Small intestine (tissue), 7 donors: ENCODE data around the gene LDAH. TPM values are rescaled to one million over a fixed set of nuclear protein-coding genes. Genes with fewer than 3 reads are reported as not detected.

ENCODE experiments used
- DNase-seq, 2 donors: peaks; one replicate each; pipeline versions ENCODE4 v3.0.0 to v3.0.0-alpha.2; 2013
- FAIRE-seq: peaks from 2 replicates; lab custom pipeline; 2012; peaks lifted over from hg19 to GRCh38; lab: Jason Lieb, UNC
- H3K27ac ChIP-seq, 3 donors: one replicate each; pipeline ENCODE4 v1.5.1; 2013; ENCODE audit warnings: low read length in 2 of 3, mild to moderate bottlenecking in 2 of 3, control low read depth in 1 of 3, inconsistent platforms in 1 of 3, low read depth in 1 of 3, moderate library complexity in 1 of 3
- H3K27me3 ChIP-seq, 3 donors: one replicate each; pipeline ENCODE4 v1.6.1; 2013; ENCODE audit warnings: low read length in 3 of 3, inconsistent platforms in 1 of 3; ENCODE audit not compliant: control insufficient read depth in 3 of 3, insufficient read depth in 3 of 3
- H3K36me3 ChIP-seq, 3 donors: one replicate each; pipeline ENCODE4 v1.6.1; 2013; ENCODE audit warnings: low read length in 3 of 3, inconsistent platforms in 1 of 3, low read depth in 1 of 3, mild to moderate bottlenecking in 1 of 3, moderate library complexity in 1 of 3; ENCODE audit not compliant: control insufficient read depth in 3 of 3, insufficient read depth in 2 of 3
- H3K4me1 ChIP-seq, 3 donors: one replicate each; pipeline ENCODE4 v1.6.1; 2013; ENCODE audit warnings: low read length in 2 of 3, inconsistent platforms in 1 of 3, low read depth in 1 of 3, mild to moderate bottlenecking in 1 of 3, moderate library complexity in 1 of 3; ENCODE audit not compliant: control insufficient read depth in 3 of 3, insufficient read depth in 2 of 3
- H3K4me3 ChIP-seq, 3 donors: one replicate each; pipeline ENCODE4 v1.5.1; 2013; ENCODE audit warnings: low read length in 3 of 3, control low read depth in 1 of 3, inconsistent platforms in 1 of 3, low read depth in 1 of 3, mild to moderate bottlenecking in 1 of 3, moderate library complexity in 1 of 3
- H3K9me3 ChIP-seq, 2 donors: one replicate each; pipeline ENCODE4 v1.6.1; 2013; ENCODE audit warnings: low read depth in 1 of 2, low read length in 1 of 2; ENCODE audit not compliant: control insufficient read depth in 2 of 2, insufficient read depth in 1 of 2
- WGBS, 3 donors: extraction: QIAGEN DNeasy Blood & Tissue Kit; methylation state at CpG; one replicate each; pipeline ENCODE4 v1.1.7; 2013; 5-methylcytosine and 5-hydroxymethylcytosine counted together
- polyA plus RNA-seq, 4 donors: library from polyadenylated mRNA; stranded (reverse) in 3 of 4; unstranded in 1 of 4; fragments of 200-250 nt in 3 of 4; fragments of 120-200 nt in 1 of 4; gene quantifications; one replicate each; pipeline versions ENCODE4 v1.2.1 to v1.2.3, GENCODE V29; 2013
- donor health status: healthy with polysubstance abuse.
- donor health status: control.
- donor health status: control.
- donor health status: Bipolar disorder and iron deficiency.
- donor health status: healthy.

The LDAH gene
- polyA plus RNA-seq, 4 donors, result 4.3 to 32.1 (median 10.4) TPM

DNA sequence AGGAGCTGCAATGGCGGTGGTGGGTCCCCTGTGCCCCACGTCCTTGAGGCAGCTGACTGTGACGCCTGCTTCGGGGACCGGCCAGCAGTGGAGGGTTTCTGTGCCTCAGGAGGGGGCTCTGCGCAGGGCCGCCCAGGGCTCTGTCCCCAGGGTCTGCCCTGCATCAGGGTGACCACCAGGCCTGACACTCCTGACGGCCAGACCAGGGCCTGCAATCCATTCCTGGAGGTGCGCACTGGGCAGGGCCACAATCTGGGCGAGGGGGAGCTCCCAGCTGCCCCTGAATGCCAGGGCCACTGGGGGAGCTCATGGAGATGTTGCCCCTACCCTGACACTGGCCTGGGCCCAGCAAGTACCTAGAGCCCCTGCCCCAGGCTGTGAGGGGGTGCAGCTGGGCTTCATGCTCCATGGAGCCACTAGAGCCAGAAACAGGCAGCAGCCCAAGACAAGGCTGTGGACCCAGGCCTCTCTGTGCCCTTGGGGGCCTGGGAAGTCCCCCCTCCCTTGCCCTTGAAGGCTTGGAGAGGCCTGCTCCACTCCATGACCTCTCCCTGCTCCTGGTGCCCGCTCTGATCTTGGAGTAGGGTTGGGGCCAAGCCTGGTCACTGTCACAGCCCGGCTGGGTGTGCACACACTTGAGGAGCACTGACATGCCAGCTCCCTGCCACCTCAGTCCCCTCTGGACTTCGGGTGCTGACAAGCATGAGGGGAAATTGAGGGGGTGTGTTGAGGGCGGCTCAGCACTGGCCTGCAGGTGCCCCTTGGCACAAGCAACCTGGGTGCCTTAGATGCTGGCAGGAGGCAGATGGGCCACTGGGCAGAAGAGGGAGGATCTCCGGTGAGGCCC is 55.9 kb downstream of the LDAH start:
- Histone ChIP-seq H3K27ac (no peak overlapping the region), H3K36me3 (peaks cover 0 to 27% (median 0%) of the 10 kb centered on the region in 3 donors), H3K4me1 (no peaks in the 10 kb centered on the region), H3K9me3 (no peaks in the 10 kb centered on the region), H3K27me3 (no peaks in the 10 kb centered on the region), H3K4me3 (no peak overlapping the region)
- 96 to 99% (median 98%) methylated on average over 15 of the region's 15 CpGs for WGBS, 3 donors
- DNase-seq (no peak), FAIRE-seq (no peak)

DNA sequence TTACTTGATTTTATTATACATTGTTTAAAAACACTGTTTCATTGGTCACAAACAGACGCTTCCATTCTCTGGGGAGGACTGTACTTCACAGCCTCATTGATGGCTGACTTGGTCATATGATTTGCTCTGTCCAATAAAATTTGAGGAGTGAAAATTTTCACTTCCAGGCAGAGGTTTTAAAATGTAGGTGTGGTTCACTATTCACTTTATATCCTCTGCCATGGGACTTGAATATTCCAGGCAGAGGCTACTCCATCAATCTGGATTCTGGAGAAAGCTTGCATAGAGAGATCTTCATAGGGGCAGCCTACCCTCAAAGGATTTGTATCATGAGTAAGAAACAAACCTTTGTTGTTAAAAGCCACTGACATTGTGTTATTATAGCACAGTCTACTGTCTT is 56.7 kb downstream of the LDAH start:
- no peaks in the 10 kb centered on the region for H3K9me3 ChIP-seq
- H3K4me3 ChIP-seq, result no peak overlapping the region
- H3K27me3 ChIP-seq, result no peaks in the 10 kb centered on the region
- FAIRE-seq (no peak), DNase-seq (no peak)
- no peaks in the 10 kb centered on the region for H3K4me1 ChIP-seq
- H3K36me3 ChIP-seq, result peaks cover 0 to 27% (median 0%) of the 10 kb centered on the region in 3 donors
- no peak overlapping the region for H3K27ac ChIP-seq
- 93 to 98% (median 95%) methylated on average over 1 of the region's 1 CpG for WGBS, 3 donors

DNA sequence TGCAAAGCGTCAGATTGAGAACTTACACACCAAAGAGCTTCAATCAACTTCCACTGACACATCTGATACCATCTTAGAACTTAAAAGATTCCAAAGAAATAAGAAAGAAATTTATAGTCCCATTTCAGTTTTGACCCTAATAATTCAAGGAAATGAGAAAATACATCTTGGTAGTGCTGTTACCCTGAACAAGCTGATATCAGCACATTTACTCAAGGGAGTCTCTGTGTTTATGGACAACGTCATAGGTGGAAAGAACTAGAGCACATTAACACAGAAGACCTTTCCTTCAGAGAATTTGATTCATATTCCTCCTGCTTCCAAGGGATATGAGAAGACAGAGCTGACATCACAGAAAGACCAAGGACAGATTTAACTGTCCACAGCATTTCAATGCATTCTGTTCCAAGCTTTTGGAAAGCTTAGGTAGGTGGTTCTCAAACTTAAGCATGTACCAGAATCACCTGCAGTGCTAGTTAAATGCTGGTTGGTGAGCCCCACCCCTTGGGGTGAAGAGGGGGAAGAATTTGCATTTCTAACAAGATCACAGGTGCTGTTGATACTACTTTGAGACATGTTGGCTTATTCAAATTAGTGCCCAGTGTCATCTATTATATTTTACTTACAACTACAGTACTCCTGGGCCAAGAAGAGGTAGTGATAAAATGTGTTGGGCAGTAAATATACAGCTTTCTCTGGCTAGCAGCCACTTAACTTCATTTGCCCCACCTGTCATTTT is 59.8 kb downstream of the LDAH start:
- Histone ChIP-seq H3K27me3 (no peaks in the 10 kb centered on the region), H3K4me3 (no peak overlapping the region), H3K4me1 (no peaks in the 10 kb centered on the region), H3K36me3 (peaks cover 0 to 24% (median 0%) of the 10 kb centered on the region in 3 donors), H3K27ac (no peak overlapping the region), H3K9me3 (peaks cover 0 to 8% of the 10 kb centered on the region in 2 donors)
- WGBS, 3 donors, result 94 to 98% (median 96%) methylated on average over 2 of the region's 2 CpGs
- DNase-seq (no peak), FAIRE-seq (no peak)

DNA sequence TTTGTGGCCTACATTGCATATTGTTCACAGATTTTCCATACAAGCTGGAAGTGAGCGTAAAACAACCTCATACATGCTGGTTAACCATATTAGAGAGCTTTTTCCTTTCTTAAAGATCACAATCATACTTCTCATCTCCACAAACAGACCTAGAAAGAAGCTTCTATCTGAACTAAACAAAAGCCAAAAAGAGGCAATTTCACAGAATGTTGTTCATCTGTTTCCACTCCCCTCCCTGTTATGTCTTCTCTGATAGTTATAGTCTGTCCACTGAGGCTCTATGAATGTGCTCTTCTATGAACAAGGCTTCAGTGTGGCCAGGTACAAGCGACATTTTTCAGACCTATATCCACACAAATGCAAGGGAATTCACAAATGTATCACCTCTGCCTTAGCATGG is 63.4 kb downstream of the LDAH start:
- no peaks in the 10 kb centered on the region for H3K27me3 ChIP-seq
- H3K36me3 ChIP-seq, result peaks cover 0 to 9% (median 0%) of the 10 kb centered on the region in 3 donors
- 93 to 98% (median 96%) methylated on average over 2 of the region's 2 CpGs for WGBS, 3 donors
- H3K4me1 ChIP-seq, result no peaks in the 10 kb centered on the region
- H3K27ac ChIP-seq, result no peak overlapping the region
- FAIRE-seq (no peak), DNase-seq (no peak)
- H3K4me3 ChIP-seq, result no peak overlapping the region
- H3K9me3 ChIP-seq, result peaks cover 0 to 10% of the 10 kb centered on the region in 2 donors

DNA sequence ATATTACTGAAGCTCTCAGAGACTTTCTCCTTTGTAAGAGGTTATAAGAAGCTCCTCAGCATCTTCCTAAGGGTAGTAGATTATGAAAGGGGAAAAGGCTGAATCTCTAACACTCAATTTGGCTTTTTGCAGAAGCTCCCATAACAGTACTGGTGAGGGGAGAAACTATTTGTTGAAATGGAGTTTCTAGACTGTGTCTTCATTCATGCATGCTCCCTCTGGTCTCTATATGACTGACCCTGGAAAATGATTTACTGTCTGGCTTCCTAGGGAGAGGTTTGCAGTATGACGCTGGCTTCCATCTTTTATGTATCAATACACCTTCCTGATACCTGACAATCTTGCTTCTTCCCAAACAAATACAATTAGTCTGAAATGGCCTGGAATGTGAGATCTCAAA is 63.9 kb downstream of the LDAH start:
- Histone ChIP-seq H3K36me3 (peaks cover 0 to 9% (median 0%) of the 10 kb centered on the region in 3 donors), H3K27me3 (no peaks in the 10 kb centered on the region), H3K27ac (no peak overlapping the region), H3K9me3 (peaks cover 0 to 10% of the 10 kb centered on the region in 2 donors), H3K4me3 (no peak overlapping the region), H3K4me1 (no peaks in the 10 kb centered on the region)
- WGBS, 3 donors, result 93 to 100% (median 96%) methylated on average over 1 of the region's 1 CpG
- FAIRE-seq (no peak), DNase-seq (no peak)

DNA sequence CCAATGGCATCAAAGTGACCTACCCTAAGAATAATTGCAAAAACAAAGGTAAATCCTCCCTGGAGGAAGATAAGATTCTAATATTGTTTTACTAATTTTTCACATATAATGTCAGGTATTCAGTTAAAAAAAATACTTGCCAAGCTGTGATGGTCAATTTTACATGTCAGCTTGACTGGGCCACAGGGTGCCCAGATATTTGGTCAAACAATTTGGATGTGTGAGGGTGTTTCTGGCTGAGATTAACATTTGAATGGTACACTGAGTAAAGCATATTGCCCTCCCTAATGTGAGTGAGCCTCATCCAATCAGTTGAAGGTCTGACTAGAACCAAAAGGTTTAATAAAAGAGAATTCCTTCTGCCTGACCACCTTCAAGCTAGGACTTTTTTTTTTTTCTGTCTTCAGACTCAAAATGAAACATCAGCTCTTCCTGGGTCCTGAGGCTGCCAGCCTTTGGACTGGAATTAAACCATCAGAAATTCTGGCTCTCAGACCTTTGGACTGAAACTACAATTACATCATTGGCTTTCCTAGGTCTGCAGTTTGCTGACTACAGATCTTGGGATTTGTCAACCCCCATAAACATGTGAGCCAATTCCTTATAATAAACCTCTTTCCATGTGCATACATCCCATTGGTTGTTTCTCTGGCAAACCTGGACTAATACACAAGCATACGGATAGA is 65.4 kb downstream of the LDAH start:
- Histone ChIP-seq H3K36me3 (peaks cover 0 to 9% (median 3%) of the 10 kb centered on the region in 3 donors), H3K27ac (peak overlapping the region in 1 of 3 donors; percentile 57), H3K4me1 (no peaks in the 10 kb centered on the region), H3K27me3 (no peaks in the 10 kb centered on the region), H3K9me3 (peaks cover 0 to 12% of the 10 kb centered on the region in 2 donors), H3K4me3 (no peak overlapping the region)
- WGBS, 3 donors, result 84 to 92% (median 89%) methylated on average over 1 of the region's 1 CpG
- DNase-seq (peak; percentile 76 to 84), FAIRE-seq (no peak)

DNA sequence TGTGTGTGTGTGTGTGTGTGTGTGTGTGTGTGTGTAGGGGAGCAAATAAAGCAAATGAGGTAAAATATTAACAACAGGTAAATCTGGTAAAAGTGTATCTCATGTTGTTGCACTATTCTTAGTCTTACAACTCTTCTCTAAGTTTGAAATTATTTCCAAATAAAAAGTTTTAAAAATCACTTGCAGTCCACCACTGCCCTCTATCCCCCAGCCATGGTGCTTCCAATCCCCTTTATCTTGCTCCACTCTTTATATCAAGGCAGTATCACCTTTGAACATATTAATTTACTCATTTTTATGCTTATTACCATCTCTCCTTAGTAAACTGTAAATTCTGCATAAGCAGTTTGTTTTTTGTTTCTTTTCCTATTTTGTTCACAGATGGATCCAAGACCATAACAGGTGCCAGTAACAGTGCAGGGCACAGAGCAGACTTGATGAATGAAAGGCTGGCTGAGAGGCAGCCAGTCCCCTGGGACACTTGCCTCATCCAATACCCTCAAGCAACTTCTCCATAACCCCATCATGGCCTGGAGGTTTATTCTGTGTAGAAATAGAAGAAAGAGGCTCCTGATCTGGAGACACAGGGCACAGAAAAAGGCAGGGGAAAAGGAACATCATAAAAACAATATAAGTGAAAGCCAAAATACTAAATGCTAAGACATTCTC is 67.6 kb downstream of the LDAH start:
- Histone ChIP-seq H3K4me3 (no peak overlapping the region), H3K9me3 (peaks cover 0 to 15% of the 10 kb centered on the region in 2 donors), H3K4me1 (no peaks in the 10 kb centered on the region), H3K36me3 (peaks cover 2 to 9% (median 3%) of the 10 kb centered on the region in 3 donors), H3K27me3 (no peaks in the 10 kb centered on the region), H3K27ac (no peak overlapping the region)
- DNase-seq (no peak), FAIRE-seq (no peak)

DNA sequence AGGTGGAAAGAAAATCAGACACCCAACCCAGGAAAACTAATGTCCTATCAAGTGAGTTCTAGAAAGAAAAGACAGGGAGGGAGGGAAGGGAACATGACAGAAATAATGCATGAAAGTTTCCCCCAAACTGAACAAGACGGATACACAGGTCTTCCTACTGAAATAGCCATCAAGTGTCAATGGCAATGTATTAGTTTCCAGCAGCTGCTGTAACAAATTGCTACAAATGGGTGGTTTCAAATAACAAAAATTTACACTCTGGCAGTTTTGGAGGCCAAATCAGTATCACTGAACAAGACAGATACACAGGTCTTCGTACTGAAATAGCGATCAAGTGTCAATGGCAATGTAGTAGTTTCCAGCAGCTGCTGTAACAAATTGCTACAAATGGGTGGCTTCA is 70.6 kb downstream of the LDAH start:
- FAIRE-seq, result no peak
- 99 to 100% (median 99%) methylated on average over 3 of the region's 3 CpGs for WGBS, 3 donors
- Histone ChIP-seq H3K4me1 (no peaks in the 10 kb centered on the region), H3K27me3 (no peaks in the 10 kb centered on the region), H3K9me3 (peaks cover 0 to 10% of the 10 kb centered on the region in 2 donors), H3K4me3 (no peak overlapping the region), H3K36me3 (peaks cover 2 to 11% (median 3%) of the 10 kb centered on the region in 3 donors), H3K27ac (no peak overlapping the region)
- no peak for DNase-seq
